B cell (primary cell): ENCODE results near the gene KRT4.

Experiments
- CTCF ChIP-seq: fragments of 200-600 bp; IDR thresholded peaks from one replicate; pipeline ENCODE4 v1.8.0; 2022; ENCODE audit warnings: antibody characterized with exemption, mild to moderate bottlenecking
- EZH2 ChIP-seq: IDR thresholded peaks from 2 replicates; pipeline ENCODE4 v1.6.1; 2012; ENCODE audit warnings: borderline replicate concordance, low read depth, mild to moderate bottlenecking, moderate library complexity, low read length; ENCODE audit not compliant: insufficient read depth, poor library complexity, severe bottlenecking

GRCh38 chr12:52857500-52857899 lies 43.6 kb upstream of the KRT4 start:
- TF ChIP-seq CTCF: no peak
- no peak for TF ChIP-seq EZH2
